Astrocyte (in vitro differentiated cells and primary cell): ENCODE results near the gene NINJ1. TPM values are rescaled to one million over a fixed set of nuclear protein-coding genes. Genes with fewer than 3 reads are reported as not detected.

ENCODE experiments used
- DNase-seq: peaks from one replicate; pipeline ENCODE4 v3.0.0-alpha.2; 2010; ENCODE audit warnings: low read depth
- FAIRE-seq: peaks from 2 replicates; lab custom pipeline; 2011; peaks lifted over from hg19 to GRCh38; lab: Jason Lieb, UNC
- H2AFZ ChIP-seq: 2 replicates; pipeline ENCODE4 v1.6.0; 2012; ENCODE audit warnings: low read depth, low read length, inconsistent platforms
- H3K27ac ChIP-seq: 2 replicates; pipeline ENCODE4 v1.5.1; 2011; ENCODE audit warnings: low read depth, low read length, inconsistent platforms
- H3K27me3 ChIP-seq: 2 replicates; pipeline ENCODE4 v1.6.0; 2011; ENCODE audit warnings: low read length, inconsistent platforms; ENCODE audit not compliant: insufficient read depth
- H3K36me3 ChIP-seq: 2 replicates; pipeline ENCODE4 v1.5.1; 2011; ENCODE audit warnings: low read length, inconsistent platforms; ENCODE audit not compliant: insufficient read depth
- H3K4me1 ChIP-seq: 2 replicates; pipeline ENCODE4 v1.5.1; 2011; ENCODE audit warnings: low read length, inconsistent platforms; ENCODE audit not compliant: insufficient read depth
- H3K4me2 ChIP-seq: 2 replicates; pipeline ENCODE4 v1.6.0; 2012; ENCODE audit warnings: low read length, inconsistent platforms
- H3K4me3 ChIP-seq: 2 replicates; pipeline ENCODE4 v1.5.1; 2011; ENCODE audit warnings: low read depth, mild to moderate bottlenecking, low read length, inconsistent platforms; ENCODE audit not compliant: insufficient read depth
- H3K79me2 ChIP-seq: 2 replicates; pipeline ENCODE4 v1.6.0; 2012; ENCODE audit warnings: mild to moderate bottlenecking, low read length, inconsistent platforms; ENCODE audit not compliant: insufficient read depth
- H3K9ac ChIP-seq: 2 replicates; pipeline ENCODE4 v1.6.0; 2012; ENCODE audit warnings: mild to moderate bottlenecking, low read length, inconsistent platforms
- H3K9me3 ChIP-seq: 2 replicates; pipeline ENCODE4 v1.5.1; 2012; ENCODE audit warnings: low read depth, mild to moderate bottlenecking, low read length, inconsistent platforms; ENCODE audit not compliant: insufficient read depth
- H4K20me1 ChIP-seq: 2 replicates; pipeline ENCODE4 v1.6.0; 2012; ENCODE audit warnings: low read length, inconsistent platforms; ENCODE audit not compliant: insufficient read depth
- H3K27ac Mint-ChIP-seq: one replicate; pipeline ENCODE4 v1.8.0; 2021; ENCODE audit warnings: mild to moderate bottlenecking, mixed read lengths; ENCODE audit not compliant: unreplicated experiment
- H3K27me3 Mint-ChIP-seq: one replicate; pipeline ENCODE4 v1.8.0; 2021; ENCODE audit warnings: low read depth, mixed read lengths; ENCODE audit not compliant: unreplicated experiment
- H3K36me3 Mint-ChIP-seq: one replicate; pipeline ENCODE4 v1.8.0; 2021; ENCODE audit warnings: low read depth, mixed read lengths; ENCODE audit not compliant: unreplicated experiment
- H3K4me1 Mint-ChIP-seq: one replicate; pipeline ENCODE4 v1.8.0; 2021; ENCODE audit warnings: low read depth, mixed read lengths; ENCODE audit not compliant: unreplicated experiment
- H3K4me3 Mint-ChIP-seq: one replicate; pipeline ENCODE4 v1.8.0; 2021; ENCODE audit warnings: mild to moderate bottlenecking, moderate library complexity, mixed read lengths; ENCODE audit not compliant: unreplicated experiment
- H3K9me3 Mint-ChIP-seq: one replicate; pipeline ENCODE4 v1.8.0; 2021; ENCODE audit warnings: mild to moderate bottlenecking, mixed read lengths; ENCODE audit not compliant: unreplicated experiment
- CTCF ChIP-seq: IDR thresholded peaks from 2 replicates; pipeline ENCODE4 v1.5.1; 2011; ENCODE audit warnings: low read depth, mild to moderate bottlenecking, inconsistent platforms, low read length, moderate library complexity; ENCODE audit not compliant: insufficient read depth
- EZH2 ChIP-seq: IDR thresholded peaks from 2 replicates; pipeline ENCODE4 v1.6.1; 2012; ENCODE audit warnings: mild to moderate bottlenecking, low read length, inconsistent platforms; ENCODE audit not compliant: insufficient read depth
- total RNA-seq: library from RNA; stranded (reverse); gene quantifications from 2 replicates; pipeline ENCODE4 v1.2.1, GENCODE V29; 2021

Gene NINJ1
- total RNA-seq, 1 donor from 2014 or later: 28.3 TPM

GRCh38 chr9:93082841-93083411 is 51.1 kb downstream of the NINJ1 start:
- no peak for FAIRE-seq
- H3K27ac ChIP-seq: no peak overlapping the region
- Mint-ChIP-seq H3K9me3 (peaks cover 4% of the 10 kb centered on the region), H3K36me3 (no peaks in the 10 kb centered on the region), H3K27ac (no peak overlapping the region), H3K4me1 (no peaks in the 10 kb centered on the region), H3K27me3 (peaks cover 4% of the 10 kb centered on the region), H3K4me3 (no peak overlapping the region)
- H3K27me3 ChIP-seq: no peaks in the 10 kb centered on the region
- peaks cover 5% of the 10 kb centered on the region for H3K4me1 ChIP-seq
- H3K4me3 ChIP-seq: no peak overlapping the region
- no peak overlapping the region for H2AFZ ChIP-seq
- no peak overlapping the region for H3K4me2 ChIP-seq
- no peaks in the 10 kb centered on the region for H4K20me1 ChIP-seq
- TF ChIP-seq CTCF (no peak), EZH2 (no peak)
- no peak overlapping the region for H3K9ac ChIP-seq
- no peaks in the 10 kb centered on the region for H3K36me3 ChIP-seq
- no peak for DNase-seq
- H3K79me2 ChIP-seq: no peaks in the 10 kb centered on the region
- no peaks in the 10 kb centered on the region for H3K9me3 ChIP-seq

- Mint-ChIP-seq H3K9me3 (peaks cover 4% of the 10 kb centered on the region), H3K27ac (no peak overlapping the region), H3K4me3 (no peak overlapping the region), H3K4me1 (no peaks in the 10 kb centered on the region), H3K36me3 (no peaks in the 10 kb centered on the region), H3K27me3 (peaks cover 5% of the 10 kb centered on the region)
- Histone ChIP-seq H3K36me3 (no peaks in the 10 kb centered on the region), H3K4me1 (peaks cover 5% of the 10 kb centered on the region), H2AFZ (no peak overlapping the region), H3K27ac (peak overlapping the region; percentile 47), H3K79me2 (no peaks in the 10 kb centered on the region), H3K27me3 (no peaks in the 10 kb centered on the region), H3K4me2 (no peak overlapping the region), H3K4me3 (no peak overlapping the region), H3K9me3 (no peaks in the 10 kb centered on the region), H4K20me1 (no peaks in the 10 kb centered on the region), H3K9ac (no peak overlapping the region)
- DNase-seq (peak; percentile 93), FAIRE-seq (no peak)
- TF ChIP-seq EZH2 (no peak), CTCF (no peak)
These were observed 52.1 kb downstream of the NINJ1 start for GRCh38 chr9:93081931-93082330.

GRCh38 chr9:93081081-93081529 is 52.9 kb downstream of the NINJ1 start:
- Histone ChIP-seq H3K9ac (no peak overlapping the region), H3K9me3 (no peaks in the 10 kb centered on the region), H3K4me2 (no peak overlapping the region), H4K20me1 (no peaks in the 10 kb centered on the region), H3K79me2 (no peaks in the 10 kb centered on the region), H3K27me3 (no peaks in the 10 kb centered on the region), H3K27ac (no peak overlapping the region), H3K4me1 (peaks cover 5% of the 10 kb centered on the region), H2AFZ (no peak overlapping the region), H3K36me3 (no peaks in the 10 kb centered on the region), H3K4me3 (no peak overlapping the region)
- Mint-ChIP-seq H3K9me3 (no peaks in the 10 kb centered on the region), H3K4me3 (no peak overlapping the region), H3K27ac (no peak overlapping the region), H3K4me1 (no peaks in the 10 kb centered on the region), H3K36me3 (no peaks in the 10 kb centered on the region), H3K27me3 (peaks cover 7% of the 10 kb centered on the region)
- TF ChIP-seq CTCF: no peak
- TF ChIP-seq EZH2: no peak
- FAIRE-seq (no peak), DNase-seq (peak; percentile 17)
